VCaP (cell line): ENCODE data around the gene SLC16A5.

Experiments
- H3K27ac ChIP-seq: fragments of 450-650 bp; 2 replicates; pipeline ENCODE4 v1.5.1; 2017
- TF ChIP-seq, protein P1 (sequence below): fragments of 450-650 bp; conservative IDR thresholded peaks from 2 replicates; pipeline ENCODE4 v1.5.1; 2017; ENCODE audit warnings: mild to moderate bottlenecking, moderate library complexity

SLC16A5 gene

DNA sequence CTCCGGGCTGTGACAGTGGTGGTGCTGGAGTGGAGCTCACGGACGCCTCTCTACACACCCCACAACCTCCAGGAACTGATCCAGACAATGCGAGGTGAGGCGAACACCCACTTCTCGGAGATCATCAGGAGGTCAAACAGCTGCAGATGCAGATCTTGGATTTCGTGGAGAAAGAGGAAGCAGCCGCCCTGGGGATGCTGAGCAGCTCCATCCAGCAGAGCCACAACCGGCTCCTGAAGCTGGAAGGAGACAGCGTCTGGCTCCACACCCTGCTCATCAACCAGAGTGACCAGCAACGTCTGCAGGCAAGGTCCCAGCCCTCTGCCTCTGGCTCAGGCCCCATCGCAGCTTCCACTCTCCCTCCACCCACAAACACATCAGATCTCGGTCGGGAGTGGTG lies 13.2 kb upstream of the SLC16A5 start:
- no peak overlapping the region for H3K27ac ChIP-seq

DNA sequence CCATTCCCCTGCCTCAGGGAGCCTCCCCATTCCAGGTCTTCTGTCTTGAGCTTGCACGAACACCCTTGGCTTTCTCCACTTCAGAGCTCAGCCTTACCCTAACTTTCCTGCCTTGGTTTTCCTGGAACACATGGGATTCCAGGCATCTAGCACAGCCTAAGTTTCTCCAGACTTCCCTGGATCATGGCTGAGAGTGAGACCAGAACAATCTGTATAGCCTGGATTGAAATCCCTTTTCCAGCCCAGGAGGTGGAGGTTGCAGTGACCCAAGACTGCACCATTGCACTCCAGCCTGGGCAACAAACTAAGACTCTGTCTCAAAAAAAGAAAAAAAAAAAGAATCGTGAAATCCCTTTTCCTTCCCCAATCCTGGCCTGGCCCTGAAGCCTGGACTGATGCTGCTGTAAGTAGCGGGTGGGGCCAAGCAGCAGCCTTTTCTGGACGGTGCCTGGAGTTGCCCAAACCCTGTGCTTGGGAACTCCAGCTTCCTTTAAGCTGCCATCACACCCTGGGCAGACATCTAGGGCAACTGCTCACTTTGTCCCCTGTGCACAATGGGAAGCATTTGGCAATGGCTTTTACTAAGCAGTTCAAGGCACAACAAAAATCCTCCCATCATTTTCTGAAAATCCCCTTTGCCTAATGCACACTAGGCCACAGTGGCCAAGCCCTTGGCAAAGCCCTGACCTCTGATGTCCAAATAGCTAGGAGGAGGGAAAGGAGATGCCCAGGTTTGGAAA lies 12.0 kb upstream of the SLC16A5 start:
- H3K27ac ChIP-seq: no peak overlapping the region
- TF ChIP-seq, protein P1, sequence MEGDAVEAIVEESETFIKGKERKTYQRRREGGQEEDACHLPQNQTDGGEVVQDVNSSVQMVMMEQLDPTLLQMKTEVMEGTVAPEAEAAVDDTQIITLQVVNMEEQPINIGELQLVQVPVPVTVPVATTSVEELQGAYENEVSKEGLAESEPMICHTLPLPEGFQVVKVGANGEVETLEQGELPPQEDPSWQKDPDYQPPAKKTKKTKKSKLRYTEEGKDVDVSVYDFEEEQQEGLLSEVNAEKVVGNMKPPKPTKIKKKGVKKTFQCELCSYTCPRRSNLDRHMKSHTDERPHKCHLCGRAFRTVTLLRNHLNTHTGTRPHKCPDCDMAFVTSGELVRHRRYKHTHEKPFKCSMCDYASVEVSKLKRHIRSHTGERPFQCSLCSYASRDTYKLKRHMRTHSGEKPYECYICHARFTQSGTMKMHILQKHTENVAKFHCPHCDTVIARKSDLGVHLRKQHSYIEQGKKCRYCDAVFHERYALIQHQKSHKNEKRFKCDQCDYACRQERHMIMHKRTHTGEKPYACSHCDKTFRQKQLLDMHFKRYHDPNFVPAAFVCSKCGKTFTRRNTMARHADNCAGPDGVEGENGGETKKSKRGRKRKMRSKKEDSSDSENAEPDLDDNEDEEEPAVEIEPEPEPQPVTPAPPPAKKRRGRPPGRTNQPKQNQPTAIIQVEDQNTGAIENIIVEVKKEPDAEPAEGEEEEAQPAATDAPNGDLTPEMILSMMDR: no peak

More for the DNA sequence above, 13.2 kb upstream of the SLC16A5 start:
- TF ChIP-seq, protein P1: no peak

DNA sequence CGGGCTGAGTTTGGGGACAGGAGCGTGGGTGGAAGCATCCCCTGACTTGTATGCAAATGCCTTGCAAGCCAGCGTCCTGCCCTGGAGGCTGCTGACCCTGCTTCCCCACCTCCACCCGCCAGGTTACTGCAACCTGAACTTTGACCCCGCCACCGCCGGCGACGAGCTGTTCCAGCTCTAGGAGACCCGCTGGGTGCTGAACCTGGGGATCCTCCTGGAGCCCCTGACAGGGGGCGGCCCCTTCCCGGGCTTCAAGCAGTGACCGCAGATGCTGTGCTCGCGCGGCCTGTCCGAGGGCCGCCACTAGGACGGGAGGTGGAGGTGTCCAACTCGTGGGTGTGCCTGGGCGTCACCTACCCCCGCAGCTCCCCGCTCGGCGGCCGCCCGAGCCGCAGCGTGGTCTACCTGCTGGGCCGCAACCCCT lies 10.7 kb upstream of the SLC16A5 start:
- TF ChIP-seq, protein P1: no peak
- no peak overlapping the region for H3K27ac ChIP-seq

DNA sequence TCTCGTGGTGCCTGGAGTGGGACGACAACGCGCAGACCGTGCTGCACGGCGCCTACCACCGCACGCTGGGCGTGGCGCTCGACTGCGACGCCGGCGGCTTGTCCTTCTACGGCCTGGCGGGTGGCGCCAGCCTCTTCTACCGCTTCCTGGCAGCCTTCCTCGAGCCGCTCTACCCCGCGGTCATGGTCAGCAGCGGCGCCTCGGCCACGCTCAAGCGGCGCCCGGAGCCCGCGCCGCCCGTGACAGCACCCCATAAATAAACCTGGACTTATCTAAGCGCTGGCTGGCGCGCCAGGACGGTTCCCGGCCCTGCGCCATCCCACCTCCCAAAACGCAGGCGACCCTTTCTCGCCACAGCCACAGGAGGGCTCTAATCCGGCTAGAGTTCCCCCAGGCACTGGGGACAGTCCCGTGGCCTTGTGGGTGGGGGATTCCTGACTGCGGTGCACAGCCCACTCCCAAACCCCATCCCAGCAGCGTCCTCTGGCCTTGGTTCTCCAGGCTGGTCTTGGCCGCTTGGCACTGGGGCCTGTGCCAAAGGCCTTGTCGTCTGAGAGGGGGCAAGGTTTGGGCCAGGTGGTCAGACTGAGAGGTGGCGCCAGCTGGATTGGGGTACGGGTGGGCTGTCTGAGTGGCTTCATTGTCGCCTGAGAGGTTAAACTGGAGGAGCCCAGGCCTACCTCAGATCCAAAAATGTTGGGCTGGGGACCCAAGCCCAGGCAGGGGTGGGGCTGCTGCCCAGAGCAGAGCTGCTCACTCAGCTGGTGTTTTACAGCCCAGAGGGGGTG lies 10.1 kb upstream of the SLC16A5 start:
- no peak overlapping the region for H3K27ac ChIP-seq
- TF ChIP-seq, protein P1: peak; percentile 8; the same call in 1 of the 2 replicates

DNA sequence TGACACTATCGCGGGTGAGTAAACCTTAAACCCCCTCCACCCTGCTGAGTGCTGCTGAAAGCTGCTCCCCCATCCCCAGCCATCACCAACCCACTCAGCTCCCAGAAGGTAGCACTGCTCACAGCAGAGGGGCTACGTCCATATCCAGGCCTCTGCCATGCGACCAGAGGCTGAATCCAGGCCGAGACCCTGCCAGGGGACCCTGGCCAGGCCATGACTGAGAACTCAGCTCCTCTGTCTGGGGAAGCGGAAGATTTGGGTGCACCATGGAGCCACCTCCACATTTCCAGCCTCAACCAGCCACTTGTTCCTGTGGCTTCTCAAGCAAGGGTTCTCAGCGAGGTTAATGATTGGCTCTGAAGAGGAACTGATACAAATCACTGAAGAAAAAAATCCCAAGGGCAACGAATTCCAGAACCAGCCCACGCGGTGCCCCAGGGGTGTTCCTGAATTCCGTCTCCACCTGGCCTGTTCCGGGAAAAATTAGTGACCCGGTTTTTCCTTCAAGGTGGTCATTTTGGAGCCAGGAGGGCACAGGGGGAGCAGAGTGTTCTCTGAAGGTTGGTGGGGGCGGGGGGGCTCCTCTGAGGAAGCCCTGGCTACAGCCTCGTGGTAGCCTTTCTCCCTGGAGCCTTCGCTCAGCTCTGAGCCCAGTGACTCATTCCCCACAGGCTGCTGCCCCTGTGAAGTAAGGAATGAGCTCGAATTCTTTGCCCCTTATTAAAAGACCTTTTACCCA lies 9.3 kb upstream of the SLC16A5 start:
- no peak overlapping the region for H3K27ac ChIP-seq
- TF ChIP-seq, protein P1: no peak

DNA sequence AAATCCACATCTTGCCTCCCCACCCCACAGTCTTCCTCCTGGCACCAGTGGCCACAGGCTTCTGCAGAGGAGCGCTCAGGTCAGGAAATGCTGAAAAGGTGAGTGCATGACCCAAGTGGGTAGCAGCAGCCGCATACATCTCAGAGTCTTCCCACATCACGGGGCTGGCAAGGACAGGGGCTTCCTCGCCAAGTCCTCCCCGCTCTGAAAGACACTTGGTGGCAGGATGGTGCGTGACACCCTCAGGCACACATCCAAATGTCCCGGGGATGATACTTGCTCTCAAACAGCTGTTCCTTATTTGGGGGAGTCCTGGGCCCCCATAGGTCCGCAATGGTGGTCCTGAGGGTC lies 8.8 kb upstream of the SLC16A5 start:
- TF ChIP-seq, protein P1: no peak
- H3K27ac ChIP-seq: no peak overlapping the region
